Fibroblast of skin of right quadriceps (primary cell): ENCODE measurements around the gene HSD17B3.

ENCODE experiments used
- DNase-seq: peaks from one replicate; pipeline ENCODE4 v3.0.0-alpha.2; 2013

HSD17B3 gene

DNA sequence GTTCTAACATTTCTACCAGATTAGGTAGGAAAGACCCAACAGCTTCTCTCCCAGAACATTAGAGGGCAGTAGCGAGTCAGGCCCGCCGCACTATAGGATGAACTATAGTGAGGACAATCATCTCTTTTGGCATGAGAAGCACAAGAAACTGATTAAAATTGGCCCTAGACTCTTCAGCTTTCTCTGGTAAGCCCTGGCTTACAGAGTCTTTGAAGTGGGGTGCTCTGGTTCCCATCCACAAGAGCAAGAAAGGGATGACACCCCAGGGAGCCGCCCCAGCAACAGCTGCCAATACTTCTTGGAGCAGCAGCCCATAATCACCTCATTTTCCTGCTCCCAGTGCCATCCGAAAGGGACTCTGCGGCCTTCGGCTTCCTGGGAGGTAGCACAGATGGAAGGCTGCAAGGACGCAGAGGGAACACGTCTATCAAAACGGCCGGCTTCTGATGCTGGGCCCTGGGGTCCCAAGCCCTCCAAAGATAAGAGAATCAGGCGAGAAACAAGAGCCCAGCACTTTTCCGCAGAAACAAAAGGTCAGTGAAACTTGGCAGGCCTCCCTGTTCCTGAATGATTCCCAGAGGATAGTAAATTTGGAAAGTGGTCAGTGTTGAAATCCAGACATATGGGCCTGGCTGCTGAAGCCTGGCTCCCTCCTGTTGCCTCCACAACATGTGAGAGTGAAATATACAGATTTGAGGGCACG is 69.3 kb downstream of the HSD17B3 start:
- DNase-seq: peak; percentile 68

DNA sequence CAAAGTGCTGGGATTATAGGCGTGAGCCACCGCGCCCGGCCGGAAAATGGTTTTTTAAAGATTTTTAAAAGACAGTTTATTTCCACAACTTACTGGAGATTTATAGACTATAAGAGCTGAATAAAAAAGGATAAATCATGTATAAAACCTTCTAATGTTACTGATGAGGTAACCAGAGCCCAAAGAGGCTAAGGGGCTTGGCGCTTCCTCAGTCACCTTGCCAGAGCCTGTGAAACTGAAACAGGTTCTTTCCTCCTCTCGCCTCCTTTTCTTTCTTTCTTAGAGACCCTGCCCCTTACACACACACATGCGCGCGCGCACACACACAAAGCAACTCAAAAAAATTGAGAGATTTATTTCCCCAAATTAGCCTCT is 69.8 kb downstream of the HSD17B3 start:
- no peak for DNase-seq

DNA sequence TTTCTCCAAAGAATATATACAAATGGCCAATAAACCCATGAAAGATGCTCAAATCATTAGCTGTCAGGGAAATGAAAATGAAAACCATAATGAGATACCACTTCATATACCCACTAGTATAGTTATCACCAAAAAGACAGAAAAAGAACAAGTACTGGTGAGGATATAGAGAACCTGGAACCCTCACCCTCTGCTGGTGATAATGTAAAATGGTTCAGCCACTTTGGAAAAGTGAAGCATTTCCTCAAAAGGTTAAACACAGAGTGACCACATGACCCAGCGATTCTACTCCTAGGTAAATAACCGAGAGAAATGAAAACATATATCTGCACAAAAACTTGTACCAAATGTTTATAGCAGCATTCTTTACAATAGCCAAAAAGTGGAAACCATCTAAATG is 72.0 kb downstream of the HSD17B3 start:
- no peak for DNase-seq

DNA sequence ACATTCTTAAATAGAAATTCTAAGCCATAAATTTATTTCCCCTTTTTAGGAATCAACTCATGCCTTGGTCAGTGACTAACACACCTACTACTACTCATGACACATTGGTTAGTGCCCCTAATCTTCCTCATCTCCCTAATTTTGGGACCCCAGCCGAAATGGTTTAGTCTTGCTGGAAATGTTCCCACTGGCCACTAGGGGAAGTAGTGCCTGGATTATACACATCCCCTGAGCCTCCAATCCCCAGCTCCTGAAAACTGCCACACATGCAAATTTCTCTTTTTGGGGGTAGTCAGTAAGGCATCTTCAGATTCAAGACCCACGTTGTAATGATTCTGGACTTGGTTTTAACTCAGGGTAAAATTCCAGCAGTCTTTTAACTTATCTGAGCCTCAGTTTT is 79.8 kb downstream of the HSD17B3 start:
- no peak for DNase-seq

DNA sequence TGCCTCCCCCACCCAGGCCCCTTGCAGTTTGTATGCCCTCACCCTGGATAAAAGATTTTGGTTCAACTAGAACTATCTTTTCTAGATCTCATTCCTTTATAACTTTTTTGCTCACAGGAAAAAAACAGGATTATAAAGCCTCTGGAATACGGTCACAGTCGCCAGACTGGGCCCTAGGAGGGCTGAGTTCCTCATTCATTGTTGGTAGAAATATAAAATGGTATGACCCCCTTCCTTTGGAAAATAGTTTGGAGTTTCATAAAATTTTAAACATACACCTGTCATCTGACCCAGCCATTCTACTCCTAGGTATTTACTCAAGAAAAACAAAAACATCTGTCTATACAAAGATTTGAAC is 82.1 kb downstream of the HSD17B3 start:
- DNase-seq: no peak

DNA sequence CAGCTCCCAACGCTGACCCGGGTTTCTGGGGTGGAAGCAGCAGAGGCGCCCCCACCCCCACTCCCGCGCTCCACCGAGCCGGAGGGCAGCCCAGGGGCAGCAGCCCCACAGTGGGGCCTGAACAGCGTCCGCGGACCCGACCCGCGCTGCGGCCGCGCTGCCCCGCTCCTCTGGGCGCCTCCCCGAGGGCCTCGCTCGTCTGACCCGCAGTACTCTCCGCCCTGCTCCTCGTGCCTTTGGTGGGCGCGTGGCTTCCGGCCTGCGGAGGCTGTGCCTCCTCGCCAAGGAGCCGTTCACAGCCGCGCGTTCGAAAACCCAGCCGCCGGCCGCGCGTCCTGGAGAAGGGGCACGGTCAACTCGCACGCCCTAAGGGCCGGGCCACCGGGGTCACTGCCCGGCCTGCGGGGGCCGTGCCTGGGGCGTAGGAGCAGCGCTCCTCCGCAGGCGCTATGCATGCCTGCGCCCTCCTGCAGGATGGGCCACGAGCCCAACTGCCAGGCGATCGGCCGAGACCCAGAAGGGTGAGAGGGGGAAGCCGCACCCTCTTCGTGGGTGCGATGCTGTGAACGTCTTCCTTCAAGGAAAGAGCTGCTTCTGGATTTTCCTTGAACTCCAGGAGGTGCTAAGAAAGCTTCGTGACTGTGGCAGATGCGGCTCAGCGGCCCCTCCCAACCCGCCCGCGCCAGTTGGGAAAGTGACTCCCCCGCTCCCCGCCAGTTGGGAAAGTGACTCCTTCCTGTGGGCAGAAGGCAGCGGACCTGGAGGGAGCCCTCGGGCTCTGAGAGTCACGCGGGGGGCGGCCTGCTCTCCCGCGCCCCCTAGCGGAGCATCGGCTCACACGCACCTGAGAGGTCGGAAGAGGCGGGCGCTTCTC is 82.7 kb downstream of the HSD17B3 start:
- peak; percentile 34 for DNase-seq

DNA sequence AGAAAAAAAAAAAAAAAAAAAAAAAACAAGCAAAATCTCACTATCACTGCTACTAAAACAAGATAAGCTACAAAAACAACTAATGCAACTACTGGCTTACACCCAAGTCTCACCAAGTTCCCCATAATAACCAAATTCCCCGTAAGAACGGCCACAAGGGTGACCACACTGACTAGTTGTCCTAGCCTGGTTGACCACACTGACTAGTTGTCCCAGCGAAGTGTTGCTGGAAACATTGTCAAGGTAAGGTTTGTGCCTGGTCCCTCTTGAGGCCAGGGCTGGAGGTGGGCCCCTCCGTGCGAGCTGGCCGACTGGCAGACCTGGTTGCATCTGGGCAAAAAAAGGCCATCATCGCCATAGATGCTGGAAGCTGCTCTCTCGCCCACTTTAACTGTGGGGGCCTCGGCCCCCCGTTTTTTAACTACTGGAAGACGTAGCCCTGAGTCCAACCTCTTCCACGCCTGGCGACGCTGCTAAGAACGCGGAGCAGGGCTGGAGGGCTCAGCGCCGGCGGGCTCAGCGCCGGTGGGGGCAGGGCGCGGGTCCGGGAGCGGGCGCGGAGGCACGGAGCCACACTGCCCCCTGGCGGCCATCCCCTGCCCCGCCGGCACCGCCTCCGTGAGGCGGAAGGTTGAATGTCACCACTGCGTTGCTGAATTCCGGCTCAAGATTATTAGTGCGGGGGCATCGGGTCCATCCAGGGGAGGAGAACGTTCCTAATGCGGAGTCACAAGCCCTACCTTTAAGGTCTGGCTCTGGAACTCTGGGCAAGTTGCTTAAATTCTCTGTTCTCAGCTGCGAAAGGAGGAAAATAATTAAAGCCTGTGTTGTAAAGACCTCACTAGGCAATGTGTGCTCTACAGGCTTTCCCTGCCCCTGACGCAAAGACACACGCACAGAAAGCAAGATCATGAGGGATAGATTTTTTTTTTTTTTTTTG is 84.0 kb downstream of the HSD17B3 start:
- DNase-seq: peak; percentile 56

DNA sequence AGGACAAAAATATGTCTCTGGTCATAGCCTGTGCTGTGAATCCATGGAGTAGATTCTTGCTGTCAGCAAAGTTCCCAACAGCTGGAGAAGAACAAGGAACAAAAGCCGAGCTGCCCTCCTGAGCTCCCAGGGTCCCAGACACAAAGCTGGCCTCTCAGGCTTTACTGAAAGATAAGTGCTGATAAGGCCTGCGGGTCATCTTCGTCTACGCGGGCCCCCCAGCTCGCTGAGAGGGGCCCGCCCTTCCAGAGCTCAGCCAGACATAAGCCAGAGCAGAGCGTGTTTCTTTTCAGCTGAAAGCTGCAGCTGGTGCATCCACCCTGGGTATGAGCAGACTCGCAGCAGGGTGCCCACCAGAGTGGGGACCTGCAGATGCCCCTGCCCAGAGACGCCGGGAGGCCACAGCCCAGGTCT is 84.7 kb downstream of the HSD17B3 start:
- DNase-seq: no peak

DNA sequence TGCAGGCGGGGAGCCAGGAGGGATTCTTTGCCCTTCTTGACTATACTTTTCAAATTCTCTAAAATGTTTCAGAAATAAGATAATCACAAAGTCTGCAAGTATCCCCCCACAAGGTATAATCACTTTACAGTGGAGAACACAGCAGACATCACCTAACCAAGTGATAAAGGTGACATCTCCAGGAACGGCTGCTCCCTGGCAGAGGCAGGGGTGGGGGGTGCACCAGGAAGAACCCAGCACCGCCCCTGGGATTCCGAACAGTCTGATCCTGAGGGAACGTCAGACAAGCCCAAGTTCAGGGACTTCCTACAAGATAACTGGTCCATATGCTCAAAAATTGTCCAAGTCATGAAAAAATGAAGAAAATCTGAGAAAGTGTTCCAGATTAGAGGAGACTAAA is 85.4 kb downstream of the HSD17B3 start:
- DNase-seq: no peak

DNA sequence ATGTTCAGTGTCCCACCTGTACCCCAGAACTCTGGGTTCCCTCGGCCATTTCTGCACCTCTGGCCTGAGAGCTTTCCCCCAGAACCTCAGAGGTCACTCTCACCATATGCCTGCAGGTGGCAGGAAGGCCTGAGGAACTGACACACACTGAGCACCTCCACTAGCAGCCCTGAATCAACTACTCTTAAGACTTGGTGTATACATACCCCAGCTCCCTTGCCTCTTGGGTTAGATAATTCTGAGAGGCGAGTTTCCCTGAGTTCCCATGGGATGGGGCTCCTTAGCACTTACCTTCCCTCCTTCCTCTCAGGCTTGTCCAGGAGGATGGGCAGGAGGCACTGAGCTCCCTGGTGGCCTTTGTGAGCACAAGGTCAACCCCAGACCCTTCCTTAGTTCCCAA is 86.1 kb downstream of the HSD17B3 start:
- DNase-seq: no peak

DNA sequence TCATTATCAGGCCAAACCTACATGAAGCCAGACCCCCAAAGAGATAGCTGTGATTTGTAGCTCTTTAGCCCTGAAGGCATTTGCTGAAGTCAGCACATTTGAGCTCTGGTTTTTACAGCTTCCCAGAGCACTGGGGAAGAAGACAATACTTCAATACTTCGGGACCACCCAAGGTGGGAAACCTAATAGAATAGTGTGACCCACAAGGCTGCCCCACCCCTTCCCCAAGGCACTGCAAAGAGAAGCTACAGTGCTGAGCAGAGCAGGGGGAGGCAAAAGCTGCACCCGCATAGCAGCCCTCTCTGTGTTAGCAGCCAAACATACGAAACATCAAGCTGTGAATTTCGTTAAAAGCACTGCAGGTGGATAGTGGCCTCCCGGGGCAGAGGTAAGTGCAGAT is 87.3 kb downstream of the HSD17B3 start:
- DNase-seq: no peak

DNA sequence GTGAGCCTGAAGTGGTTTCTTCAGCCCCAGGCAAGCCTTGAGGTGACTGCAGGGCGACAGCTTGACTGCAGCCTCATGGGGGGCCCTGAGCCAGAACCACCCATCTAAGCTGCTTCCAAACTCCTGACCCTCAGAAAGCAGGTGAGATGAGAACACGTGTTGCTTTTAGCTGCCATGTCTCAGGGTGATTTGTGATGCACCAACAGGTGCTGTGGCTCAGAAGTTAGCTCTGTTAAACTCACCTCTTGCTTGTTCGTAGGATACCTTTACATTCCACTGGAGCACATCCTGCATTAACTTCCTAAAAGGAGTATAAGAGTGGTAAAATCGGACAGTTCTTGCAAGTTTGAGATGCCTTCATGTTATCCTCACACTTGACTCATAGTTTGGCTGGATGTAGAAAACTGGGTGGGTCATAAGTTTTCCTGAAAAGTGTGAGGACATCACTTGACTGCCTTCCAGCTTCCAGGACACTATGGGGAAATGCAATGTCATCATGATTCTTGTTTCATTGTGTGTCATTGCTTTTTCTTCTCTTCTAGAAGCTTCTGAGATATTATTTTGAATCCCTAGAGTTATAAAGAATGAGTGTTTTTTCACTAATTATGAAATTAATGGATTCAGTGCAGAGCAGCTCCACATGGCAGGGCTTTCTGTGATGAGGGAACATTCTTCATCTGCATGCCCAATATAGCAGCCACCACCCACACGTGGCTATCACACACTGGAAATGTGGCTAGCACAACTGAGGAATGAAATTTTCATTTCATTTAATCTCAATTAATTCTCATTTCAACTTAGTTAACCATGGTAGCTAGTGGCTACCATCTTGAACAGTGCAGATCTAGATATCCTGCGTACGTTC is 92.3 kb downstream of the HSD17B3 start:
- peak; percentile 72 for DNase-seq

DNA sequence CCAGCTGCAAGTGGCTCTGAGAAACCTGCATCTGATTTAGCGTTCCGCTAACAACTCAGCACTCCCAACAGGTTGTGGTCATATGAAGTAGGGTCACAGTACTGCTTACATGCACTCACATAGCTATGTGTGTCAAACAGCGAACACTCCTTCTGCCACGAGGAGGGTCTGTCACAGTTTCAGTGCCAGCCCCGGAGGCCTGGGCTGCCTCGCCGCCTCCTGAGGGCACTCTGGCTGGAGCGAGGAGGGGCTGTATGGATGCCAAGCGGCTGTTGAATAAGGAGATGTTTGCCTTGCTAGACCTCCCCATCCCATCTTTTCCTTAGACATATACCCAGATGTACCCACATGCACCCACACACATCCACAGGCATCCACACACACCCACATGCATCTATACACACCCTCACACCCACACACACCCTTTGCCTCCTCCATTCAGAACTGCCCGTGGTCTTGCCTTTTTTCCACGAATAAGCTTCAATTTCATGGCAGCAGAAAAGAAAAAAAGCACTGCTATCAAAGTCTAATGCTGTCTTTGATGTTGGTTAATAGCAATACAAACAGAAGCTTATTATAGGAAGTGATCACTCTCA is 95.7 kb downstream of the HSD17B3 start:
- no peak for DNase-seq

DNA sequence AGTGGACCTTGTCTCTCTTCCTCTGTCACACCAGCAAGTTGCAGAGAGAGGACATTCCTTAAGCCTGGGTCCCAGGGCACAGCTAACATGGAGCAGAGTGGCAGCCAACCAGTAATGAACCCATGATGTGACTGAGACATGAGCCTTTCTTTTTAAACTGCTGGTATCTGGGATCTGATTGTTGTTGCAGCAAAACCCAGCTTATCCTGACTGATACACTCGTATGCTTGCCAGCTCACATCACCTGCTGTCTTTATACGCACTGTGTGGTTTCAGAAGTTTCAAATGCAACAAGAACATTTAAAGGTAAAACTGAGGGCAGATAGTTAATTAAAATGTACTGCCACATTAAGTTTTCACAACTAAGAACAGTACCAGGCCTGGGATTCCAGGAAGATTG is 97.1 kb downstream of the HSD17B3 start:
- DNase-seq: no peak

DNA sequence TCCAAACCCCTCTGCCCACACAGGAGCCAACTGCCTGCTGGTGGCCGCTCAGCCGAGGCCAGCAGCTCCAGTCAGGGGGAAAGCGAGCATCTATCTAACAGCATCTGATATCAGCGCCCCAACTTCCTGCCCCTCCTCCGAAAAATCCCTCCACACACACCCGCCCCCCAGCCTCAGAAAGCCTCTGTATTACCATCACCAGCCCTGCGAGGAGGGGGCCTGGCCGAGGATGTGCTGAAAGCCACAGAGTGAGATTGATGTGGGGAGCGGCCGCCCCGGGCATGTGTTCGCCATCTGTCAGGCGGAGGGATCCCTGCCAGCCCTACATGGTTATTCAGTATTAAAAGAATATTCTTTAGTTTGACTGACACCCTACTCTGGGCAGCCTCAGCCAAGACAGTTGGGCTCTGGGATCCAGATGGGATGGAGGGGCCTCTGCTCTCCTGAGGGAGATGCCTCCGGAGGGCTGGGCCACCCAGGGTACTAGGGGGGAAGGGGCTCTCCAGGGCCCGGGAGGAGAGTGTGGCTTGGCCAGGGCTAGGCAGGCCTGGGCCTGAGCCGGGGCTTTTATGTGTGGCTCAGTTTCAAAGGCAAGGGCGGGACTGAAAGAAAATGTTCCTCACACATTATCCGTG is 98.0 kb downstream of the HSD17B3 start:
- DNase-seq: peak; percentile 60

DNA sequence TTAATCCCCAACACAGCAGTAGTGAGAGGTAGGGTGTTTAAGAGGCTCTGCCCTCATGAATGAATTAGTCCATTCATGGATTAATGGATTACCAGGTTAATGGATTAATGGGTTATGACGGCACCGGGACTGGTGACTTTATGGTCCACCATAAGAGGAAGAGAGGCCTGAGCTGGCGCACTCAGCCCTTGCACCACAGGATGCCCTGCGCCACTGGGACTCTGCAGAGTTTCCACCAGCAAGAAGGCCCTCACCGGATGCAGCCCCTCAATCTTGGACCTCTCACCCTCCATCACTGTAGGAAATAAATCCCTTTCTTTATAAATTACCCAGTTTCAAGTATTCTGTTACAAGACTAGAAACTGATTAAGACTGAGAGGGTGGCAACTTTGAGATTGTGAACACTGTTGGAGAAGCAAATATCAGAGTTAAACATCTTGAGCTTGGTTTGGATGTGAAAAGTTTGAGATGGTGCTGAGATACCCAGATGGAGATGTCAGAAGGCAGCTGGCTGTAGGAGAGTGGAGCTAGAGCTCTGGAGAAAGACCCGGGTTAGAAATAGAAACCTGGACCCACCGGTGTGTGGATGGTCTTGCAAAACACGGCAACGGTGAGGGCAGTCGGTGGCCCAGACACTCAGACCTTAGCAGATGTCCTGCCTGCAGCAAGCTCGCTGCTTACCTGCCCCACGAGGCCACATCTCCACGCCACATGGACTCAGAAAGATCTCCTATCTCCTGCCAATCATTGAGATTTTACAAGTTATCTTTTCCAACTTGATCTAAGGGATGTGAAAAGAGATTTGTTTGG is 98.8 kb downstream of the HSD17B3 start:
- DNase-seq: no peak

DNA sequence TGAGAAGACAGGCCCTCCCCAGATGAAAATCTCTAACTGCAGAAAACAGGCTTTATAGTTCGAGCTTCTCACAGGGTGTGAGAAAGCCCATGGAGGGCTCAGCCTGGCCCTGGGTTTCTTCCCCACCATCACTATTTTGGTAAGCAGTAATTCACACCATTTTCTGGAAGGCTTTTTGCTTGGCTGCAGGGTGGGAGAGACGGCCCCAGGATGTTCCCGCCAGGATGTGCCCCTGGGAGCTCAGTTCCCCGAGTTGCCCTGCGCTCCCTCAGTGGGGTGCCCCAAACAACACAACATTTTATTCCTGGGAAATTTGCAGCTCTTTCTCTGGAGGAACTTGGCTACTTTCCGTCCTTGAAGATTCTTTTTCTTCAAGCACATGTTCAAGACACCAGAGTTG is 100.8 kb downstream of the HSD17B3 start:
- DNase-seq: no peak

DNA sequence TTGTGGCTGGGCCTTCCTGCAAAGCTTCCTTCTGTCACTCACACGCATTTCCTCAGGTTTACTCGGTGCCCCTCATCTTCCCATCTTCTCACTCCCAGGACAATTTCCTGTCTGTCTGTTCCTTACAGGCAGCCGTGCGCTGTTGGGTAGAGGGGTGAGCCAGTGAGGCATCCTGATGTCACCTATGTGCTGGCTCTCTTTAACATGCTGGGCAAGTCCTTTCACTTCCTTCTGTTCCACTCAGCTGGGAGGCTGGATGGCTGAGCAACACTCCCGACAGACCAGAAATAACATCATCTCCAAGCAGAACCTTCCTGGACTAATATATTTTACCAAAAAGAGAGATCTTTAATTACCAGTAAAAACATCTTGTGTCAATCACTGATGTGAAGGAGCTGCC is 103.0 kb downstream of the HSD17B3 start:
- no peak for DNase-seq

DNA sequence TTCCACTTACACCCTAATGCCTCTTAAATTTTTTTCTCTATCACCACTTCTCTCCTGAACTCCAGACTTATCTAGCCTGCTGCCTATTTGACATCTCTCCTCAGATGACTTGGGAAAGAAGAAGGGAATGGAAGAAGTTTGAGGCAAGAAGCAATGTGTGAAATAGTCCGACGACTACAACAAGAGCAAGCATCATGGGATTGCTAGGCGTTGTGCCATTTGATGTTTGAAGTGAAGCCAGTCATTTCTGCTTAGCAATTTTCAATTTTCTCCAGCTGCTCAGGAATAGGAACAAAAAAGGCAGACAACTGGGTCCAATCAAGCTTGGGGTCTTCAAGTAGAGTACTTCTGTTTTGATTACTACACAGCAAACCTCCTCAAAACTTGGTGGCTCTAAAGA is 106.4 kb downstream of the HSD17B3 start:
- no peak for DNase-seq

DNA sequence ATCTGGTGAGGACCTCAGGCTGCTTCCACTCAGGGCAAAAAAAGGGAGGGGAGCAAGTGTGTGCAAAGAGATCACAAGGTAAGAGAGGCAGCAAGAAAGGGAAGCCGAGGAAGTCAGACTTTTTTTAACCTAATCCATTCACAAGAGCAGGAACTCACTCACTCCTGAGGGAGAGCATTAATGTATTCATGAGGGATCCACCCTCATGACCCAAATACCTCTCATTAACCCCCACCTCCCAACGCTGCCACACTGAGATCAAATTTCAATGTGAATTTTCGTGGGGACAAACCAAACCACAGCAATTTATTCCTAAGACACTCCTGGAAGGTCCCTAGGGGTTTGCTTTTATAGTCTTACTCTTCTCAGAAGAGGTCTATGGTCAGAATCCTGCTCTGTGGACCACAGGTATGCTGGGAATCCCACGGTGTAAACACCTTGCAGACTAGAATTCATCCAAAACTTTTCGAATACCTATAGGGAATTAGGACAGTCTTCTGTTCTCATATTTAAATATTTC is 108.7 kb downstream of the HSD17B3 start:
- DNase-seq: peak; percentile 31
